Uterus (tissue), 4 donors: ENCODE data around the gene C6orf52. TPM values are rescaled to one million over a fixed set of nuclear protein-coding genes. Genes with fewer than 3 reads are reported as not detected.

Source experiments
- DNase-seq, 2 donors: peaks; one replicate each; pipeline ENCODE4 v3.0.0-alpha.2; 2019 to 2020
- H3K27ac ChIP-seq, 2 donors: fragments of 200-600 bp; sonication (generic); 1 replicate in 1 of 2; 2 replicates in 1 of 2; pipeline ENCODE4 v1.5.1; 2016 to 2018
- H3K27me3 ChIP-seq, 2 donors: fragments of 200-600 bp; sonication (generic); one replicate each; pipeline ENCODE4 v1.5.1; 2018 to 2019; ENCODE audit warnings: control low read depth in 1 of 2
- H3K36me3 ChIP-seq, 2 donors: fragments of 200-600 bp; sonication (generic); one replicate each; pipeline ENCODE4 v1.5.1; 2019; ENCODE audit warnings: control low read depth in 1 of 2
- H3K4me1 ChIP-seq, 2 donors: fragments of 200-600 bp; sonication (generic); one replicate each; pipeline ENCODE4 v1.5.1; 2018 to 2019; ENCODE audit warnings: control low read depth in 1 of 2
- H3K4me3 ChIP-seq, 2 donors: fragments of 200-600 bp; sonication (generic); 1 replicate in 1 of 2; 2 replicates in 1 of 2; pipeline ENCODE4 v1.5.1; 2018 to 2019; ENCODE audit warnings: mild to moderate bottlenecking in 1 of 2
- H3K9me3 ChIP-seq, 2 donors: fragments of 200-600 bp; sonication (generic); one replicate each; pipeline ENCODE4 v1.5.1; 2019; ENCODE audit warnings: control low read depth in 1 of 2
- POLR2A ChIP-seq, 2 donors: fragments of 450-650 bp; IDR thresholded peaks; one replicate each; pipeline ENCODE4 v1.6.1; 2016; ENCODE audit warnings: antibody characterized with exemption in 2 of 2, mild to moderate bottlenecking in 1 of 2, moderate library complexity in 1 of 2
- intact Hi-C: fragments of 100-400 bp; cut with DNase I; formaldehyde crosslinking; loops from one replicate; pipeline ENCODE4 v1.15.1; 2023; ENCODE audit warnings: low total_unique reads
- total RNA-seq, 4 donors: library from RNA; depleted of rRNA in 3 of 4; stranded (reverse); fragments of >200 nt in 3 of 4; gene quantifications; one replicate each; pipeline versions ENCODE4 v1.1.0 to v1.2.4, GENCODE V29; 2014 to 2023
- TF ChIP-seq, protein P1 (sequence below), 4 experiments: fragments of 200-600 bp in 2 of 4; fragments of 450-650 bp in 2 of 4; sonication (generic) in 2 of 4; IDR thresholded peaks; one replicate each; pipeline ENCODE4 v1.5.1; 2016 to 2019; ENCODE audit warnings: antibody characterized with exemption in 4 of 4, mild to moderate bottlenecking in 2 of 4, moderate library complexity in 1 of 4
- donor health status: DM: yes; HTN: yes; CAD: no.

The C6orf52 gene
- total RNA-seq, 4 donors from 2014 or later: 79.7 TPM; not detected in 3

DNA sequence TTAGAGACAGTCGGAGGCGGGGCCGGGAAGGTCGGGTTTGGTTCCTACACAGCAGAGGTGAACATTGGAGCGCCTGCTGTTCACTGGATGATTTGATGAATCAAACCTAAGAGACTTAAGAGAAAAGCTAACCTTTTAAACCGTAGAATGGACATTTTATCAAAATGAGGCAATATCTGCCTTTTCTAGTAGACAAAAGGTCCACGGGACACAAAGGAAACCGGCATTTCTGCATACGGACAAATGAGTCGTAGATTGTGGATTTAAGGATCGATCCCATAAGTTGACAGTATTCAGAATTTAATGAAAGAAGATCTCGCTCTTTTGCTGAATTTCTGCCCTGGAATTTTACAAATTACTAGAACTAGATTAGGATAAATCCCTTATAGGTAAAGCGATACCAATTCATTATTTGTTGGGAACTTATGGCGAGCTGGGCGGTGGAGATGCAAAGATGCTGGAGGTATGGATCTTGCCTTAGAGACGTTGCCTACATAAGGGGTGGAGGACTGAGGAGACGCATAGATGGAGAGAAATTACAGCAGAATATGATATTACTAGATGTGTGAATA lies 756 bp upstream of the C6orf52 start:
- Histone ChIP-seq H3K36me3 (no peaks in the 10 kb centered on the region), H3K27me3 (no peaks in the 10 kb centered on the region), H3K9me3 (no peaks in the 10 kb centered on the region), H3K4me1 (peaks cover 0 to 8% of the 10 kb centered on the region in 2 donors), H3K27ac (peak overlapping the region; percentile 85 to 95), H3K4me3 (peak overlapping the region; percentile 70 to 76)
- intact Hi-C loops: no loop called here
- TF ChIP-seq, protein P1, sequence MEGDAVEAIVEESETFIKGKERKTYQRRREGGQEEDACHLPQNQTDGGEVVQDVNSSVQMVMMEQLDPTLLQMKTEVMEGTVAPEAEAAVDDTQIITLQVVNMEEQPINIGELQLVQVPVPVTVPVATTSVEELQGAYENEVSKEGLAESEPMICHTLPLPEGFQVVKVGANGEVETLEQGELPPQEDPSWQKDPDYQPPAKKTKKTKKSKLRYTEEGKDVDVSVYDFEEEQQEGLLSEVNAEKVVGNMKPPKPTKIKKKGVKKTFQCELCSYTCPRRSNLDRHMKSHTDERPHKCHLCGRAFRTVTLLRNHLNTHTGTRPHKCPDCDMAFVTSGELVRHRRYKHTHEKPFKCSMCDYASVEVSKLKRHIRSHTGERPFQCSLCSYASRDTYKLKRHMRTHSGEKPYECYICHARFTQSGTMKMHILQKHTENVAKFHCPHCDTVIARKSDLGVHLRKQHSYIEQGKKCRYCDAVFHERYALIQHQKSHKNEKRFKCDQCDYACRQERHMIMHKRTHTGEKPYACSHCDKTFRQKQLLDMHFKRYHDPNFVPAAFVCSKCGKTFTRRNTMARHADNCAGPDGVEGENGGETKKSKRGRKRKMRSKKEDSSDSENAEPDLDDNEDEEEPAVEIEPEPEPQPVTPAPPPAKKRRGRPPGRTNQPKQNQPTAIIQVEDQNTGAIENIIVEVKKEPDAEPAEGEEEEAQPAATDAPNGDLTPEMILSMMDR (IDR thresholded peaks at IDR 0.05): no peak
- no peak for TF ChIP-seq POLR2A (IDR thresholded peaks at IDR 0.05)
- no peak for DNase-seq

DNA sequence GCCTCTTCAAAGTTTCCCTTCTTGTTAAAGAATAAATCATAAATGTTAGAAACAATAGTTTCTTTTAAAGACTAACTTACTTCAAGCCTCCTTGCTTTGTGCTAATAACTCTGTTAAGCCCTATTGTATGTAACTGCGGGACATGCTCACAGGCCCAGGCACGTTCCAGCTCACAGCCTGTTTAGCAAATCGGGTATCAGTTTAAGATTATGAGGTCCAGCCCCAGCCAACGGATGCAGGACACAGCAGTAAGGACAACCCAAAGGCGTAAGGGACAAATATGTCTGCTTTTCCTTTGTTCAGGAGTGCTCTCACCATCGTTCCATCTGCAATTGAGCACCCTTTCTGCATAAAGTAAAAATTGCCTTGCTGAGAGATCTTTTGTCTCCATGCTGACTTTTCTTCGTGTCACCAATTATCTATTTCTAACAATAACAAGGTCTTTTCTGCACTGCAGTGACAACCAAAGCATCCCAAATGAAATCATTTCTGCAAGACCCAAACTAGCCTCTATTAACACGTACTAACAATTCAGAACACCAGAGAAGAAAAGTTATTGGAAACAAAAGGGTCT lies 1.4 kb downstream of the C6orf52 start:
- intact Hi-C loops: no loop called here
- TF ChIP-seq, protein P1 (IDR thresholded peaks at IDR 0.05): no peak
- TF ChIP-seq POLR2A (IDR thresholded peaks at IDR 0.05): no peak
- H3K9me3 ChIP-seq: no peaks in the 10 kb centered on the region
- H3K4me3 ChIP-seq: peak overlapping the region in 1 of 2 donors; percentile 70
- no peaks in the 10 kb centered on the region for H3K36me3 ChIP-seq
- H3K27ac ChIP-seq: no peak overlapping the region
- no peaks in the 10 kb centered on the region for H3K27me3 ChIP-seq
- DNase-seq: no peak
- H3K4me1 ChIP-seq: peaks cover 0 to 8% of the 10 kb centered on the region in 2 donors

DNA sequence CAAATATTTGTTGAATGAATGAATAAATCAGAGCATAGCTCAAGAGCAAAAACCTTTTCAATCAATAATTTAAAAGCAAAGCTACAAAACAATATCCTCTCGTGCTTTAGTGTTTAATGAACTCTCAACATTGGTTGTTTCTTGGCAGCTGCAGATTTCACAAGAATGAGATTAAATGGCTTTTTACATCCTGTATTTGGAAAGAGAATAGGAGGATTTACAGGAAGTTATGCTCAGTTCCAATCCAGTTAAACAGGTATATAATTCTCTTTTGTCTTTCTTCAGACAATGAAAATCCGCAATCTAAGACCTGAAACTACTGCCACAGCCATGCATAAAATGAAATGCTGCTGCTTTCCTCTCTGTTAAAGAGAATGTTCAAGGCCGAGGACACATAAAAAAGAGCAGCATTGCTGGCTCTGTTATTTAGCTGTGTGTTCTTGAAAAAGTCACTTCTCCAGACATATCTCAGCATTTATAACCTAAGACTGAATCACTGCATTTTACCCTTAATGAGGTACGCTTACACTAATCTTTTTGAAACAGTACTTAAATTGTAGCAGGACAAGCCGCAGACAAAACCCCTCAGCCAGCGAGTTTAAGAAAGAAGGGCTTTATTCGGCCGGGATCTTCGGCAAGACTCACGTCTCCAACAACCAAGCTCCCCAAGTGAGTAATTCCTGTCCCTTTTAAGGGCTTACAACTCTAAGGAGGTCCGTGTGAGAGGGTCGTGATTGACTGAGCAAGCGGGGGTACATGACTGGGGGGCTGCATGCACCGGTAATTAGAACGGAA lies 3.6 kb downstream of the C6orf52 start:
- H3K27me3 ChIP-seq: no peaks in the 10 kb centered on the region
- H3K4me3 ChIP-seq: no peak overlapping the region
- no peaks in the 10 kb centered on the region for H3K36me3 ChIP-seq
- intact Hi-C loops: no loop called here
- no peak for DNase-seq
- peaks cover 0 to 6% of the 10 kb centered on the region in 2 donors for H3K4me1 ChIP-seq
- no peak overlapping the region for H3K27ac ChIP-seq
- no peaks in the 10 kb centered on the region for H3K9me3 ChIP-seq
- TF ChIP-seq POLR2A (IDR thresholded peaks at IDR 0.05): no peak
- TF ChIP-seq, protein P1 (IDR thresholded peaks at IDR 0.05): no peak

DNA sequence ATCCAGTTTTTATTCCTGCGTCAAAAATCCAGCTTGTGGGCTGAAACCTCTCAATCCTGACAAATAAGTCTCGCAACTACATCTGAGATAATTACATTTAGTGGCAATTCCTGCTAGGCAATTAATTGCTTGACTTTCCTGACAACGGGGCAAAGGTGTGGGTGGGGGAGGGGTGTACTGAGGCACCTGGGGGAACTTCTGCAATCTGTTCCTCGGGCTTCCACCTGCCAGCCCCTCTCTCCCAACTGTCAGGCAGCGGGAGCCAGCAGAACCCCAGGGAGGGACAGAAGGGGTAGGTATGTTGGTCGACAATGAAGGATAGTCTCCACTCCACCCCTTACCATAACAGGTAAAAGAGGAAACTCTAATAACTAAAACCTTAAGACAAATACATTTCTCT lies 6.8 kb downstream of the C6orf52 start:
- H3K27me3 ChIP-seq: no peaks in the 10 kb centered on the region
- no peak overlapping the region for H3K27ac ChIP-seq
- no peaks in the 10 kb centered on the region for H3K4me1 ChIP-seq
- H3K9me3 ChIP-seq: no peaks in the 10 kb centered on the region
- DNase-seq: no peak
- intact Hi-C loops: no loop called here
- TF ChIP-seq, protein P1 (IDR thresholded peaks at IDR 0.05): no peak
- no peak for TF ChIP-seq POLR2A (IDR thresholded peaks at IDR 0.05)
- no peaks in the 10 kb centered on the region for H3K36me3 ChIP-seq
- H3K4me3 ChIP-seq: no peak overlapping the region

DNA sequence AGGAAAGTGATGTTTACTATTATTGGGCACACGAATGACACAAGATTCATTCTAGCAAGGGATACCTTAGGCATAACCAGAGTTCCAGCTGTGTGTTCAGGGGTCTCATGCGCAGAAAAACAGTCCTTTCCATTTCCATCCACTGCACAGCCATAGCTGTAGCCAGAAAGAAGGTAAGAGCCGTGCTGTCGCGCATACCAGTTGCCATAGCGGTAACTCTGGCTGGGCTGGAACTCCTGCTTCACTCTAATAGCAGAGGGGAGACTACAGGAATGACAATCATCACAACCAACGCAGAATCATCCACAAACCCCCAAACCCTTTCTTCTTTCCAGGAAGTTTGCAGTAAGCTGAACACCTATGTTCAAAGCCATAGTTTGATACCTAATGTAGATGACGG lies 7.5 kb downstream of the C6orf52 start:
- DNase-seq: no peak
- H3K36me3 ChIP-seq: no peaks in the 10 kb centered on the region
- TF ChIP-seq POLR2A (IDR thresholded peaks at IDR 0.05): no peak
- TF ChIP-seq, protein P1 (IDR thresholded peaks at IDR 0.05): no peak
- H3K9me3 ChIP-seq: no peaks in the 10 kb centered on the region
- no peak overlapping the region for H3K27ac ChIP-seq
- H3K4me1 ChIP-seq: no peaks in the 10 kb centered on the region
- H3K4me3 ChIP-seq: no peak overlapping the region
- H3K27me3 ChIP-seq: no peaks in the 10 kb centered on the region
- intact Hi-C loops: no loop called here
